C4-2B (cell line): Measurements from ENCODE around the gene PWP1.

ENCODE experiments used
- ZFX ChIP-seq: fragments of 450-650 bp; IDR thresholded peaks from 2 replicates; pipeline ENCODE4 v1.6.1; 2017
- TF ChIP-seq, protein P1 (sequence below): fragments of 450-650 bp; conservative IDR thresholded peaks from 2 replicates; pipeline ENCODE4 v1.5.1; 2017; ENCODE audit warnings: mild to moderate bottlenecking

DNA sequence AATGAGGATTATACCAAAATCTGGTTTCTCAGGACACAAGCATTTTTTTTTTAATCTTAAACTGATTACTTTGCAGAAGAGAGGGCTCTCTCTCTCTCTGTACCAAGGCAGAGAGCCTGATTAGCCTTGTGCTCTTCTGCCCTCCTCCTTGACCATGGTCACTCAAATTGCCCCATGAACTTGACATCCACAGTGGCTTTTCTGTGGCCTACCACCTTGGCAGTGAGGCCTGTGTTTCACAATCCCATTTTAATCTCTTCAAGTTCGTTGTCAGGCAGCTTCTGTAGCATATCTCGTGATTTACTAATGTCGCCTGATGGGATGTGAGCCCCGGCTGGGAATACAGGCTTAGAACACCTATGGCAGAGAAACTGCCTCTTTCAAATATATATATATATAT lies 30.7 kb upstream of the PWP1 start:
- TF ChIP-seq, protein P1, sequence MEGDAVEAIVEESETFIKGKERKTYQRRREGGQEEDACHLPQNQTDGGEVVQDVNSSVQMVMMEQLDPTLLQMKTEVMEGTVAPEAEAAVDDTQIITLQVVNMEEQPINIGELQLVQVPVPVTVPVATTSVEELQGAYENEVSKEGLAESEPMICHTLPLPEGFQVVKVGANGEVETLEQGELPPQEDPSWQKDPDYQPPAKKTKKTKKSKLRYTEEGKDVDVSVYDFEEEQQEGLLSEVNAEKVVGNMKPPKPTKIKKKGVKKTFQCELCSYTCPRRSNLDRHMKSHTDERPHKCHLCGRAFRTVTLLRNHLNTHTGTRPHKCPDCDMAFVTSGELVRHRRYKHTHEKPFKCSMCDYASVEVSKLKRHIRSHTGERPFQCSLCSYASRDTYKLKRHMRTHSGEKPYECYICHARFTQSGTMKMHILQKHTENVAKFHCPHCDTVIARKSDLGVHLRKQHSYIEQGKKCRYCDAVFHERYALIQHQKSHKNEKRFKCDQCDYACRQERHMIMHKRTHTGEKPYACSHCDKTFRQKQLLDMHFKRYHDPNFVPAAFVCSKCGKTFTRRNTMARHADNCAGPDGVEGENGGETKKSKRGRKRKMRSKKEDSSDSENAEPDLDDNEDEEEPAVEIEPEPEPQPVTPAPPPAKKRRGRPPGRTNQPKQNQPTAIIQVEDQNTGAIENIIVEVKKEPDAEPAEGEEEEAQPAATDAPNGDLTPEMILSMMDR = no peak
- TF ChIP-seq ZFX = no peak
